ENCODE data around the gene KLHDC4. TPM values are rescaled to one million over a fixed set of nuclear protein-coding genes. Genes with fewer than 3 reads are reported as not detected.

The KLHDC4 gene
- total RNA-seq, 2 experiments from 2014 or later: 65.9 to 70.2 TPM

GRCh38 chr16:87762071-87762571 lies 3.7 kb downstream of the KLHDC4 start:
- Mint-ChIP-seq H3K36me3 (peaks cover 47% of the 10 kb centered on the region), H3K27me3 (no peaks in the 10 kb centered on the region), H3K27ac (peak overlapping the region; percentile 29), H3K4me1 (ENCODE audit: low read depth) (peaks cover 33% of the 10 kb centered on the region), H3K9me3 (no peaks in the 10 kb centered on the region), H3K4me3 (no peak overlapping the region)
- CTCF ChIA-PET: interaction anchor here (1.3 to 1.5 kb wide), 2 partner anchors 9 to 17 kb away, joined by 4 to 7 read pairs; no protein-coding TSS in a partner anchor
- intact Hi-C loops (cut with micrococcal nuclease): no loop called here
- POLR2A ChIA-PET: no interaction called here
- DNase-seq: no peak

- ChIA-PET CTCF (interaction anchor here (1.3 kb wide), 1 partner anchor 18 kb away, joined by 7 read pairs; no protein-coding TSS in a partner anchor), POLR2A (no interaction called here)
- Mint-ChIP-seq H3K4me3 (no peak overlapping the region), H3K27ac (no peak overlapping the region), H3K4me1 (ENCODE audit: low read depth) (peaks cover 32% of the 10 kb centered on the region), H3K36me3 (peaks cover 49% of the 10 kb centered on the region), H3K9me3 (no peaks in the 10 kb centered on the region), H3K27me3 (no peaks in the 10 kb centered on the region)
- no peak for DNase-seq
- intact Hi-C loops (cut with micrococcal nuclease): no loop called here
Measured at GRCh38 chr16:87761060-87761459, 4.7 kb downstream of the KLHDC4 start.

- ChIA-PET POLR2A (no interaction called here), CTCF (no interaction called here)
- Mint-ChIP-seq H3K4me3 (no peak overlapping the region), H3K36me3 (peaks cover 52% of the 10 kb centered on the region), H3K9me3 (no peaks in the 10 kb centered on the region), H3K27me3 (no peaks in the 10 kb centered on the region), H3K27ac (no peak overlapping the region), H3K4me1 (ENCODE audit: low read depth) (peaks cover 15% of the 10 kb centered on the region)
- DNase-seq: no peak
- intact Hi-C loops (cut with micrococcal nuclease): no loop called here
Measured at GRCh38 chr16:87757841-87758426, 7.9 kb downstream of the KLHDC4 start.

- ChIA-PET CTCF (interaction anchor here (0.6 kb wide), 1 partner anchor 202 kb away, joined by 3 read pairs; no protein-coding TSS in a partner anchor), POLR2A (interaction anchor here (1.2 kb wide), 1 partner anchor 11 kb away, joined by 5 read pairs; the partner anchor contains the start of gene KLHDC4)
- H3K9me3 Mint-ChIP-seq: no peaks in the 10 kb centered on the region
- DNase-seq: no peak
- H3K27me3 Mint-ChIP-seq: no peaks in the 10 kb centered on the region
- H3K36me3 Mint-ChIP-seq: peaks cover 49% of the 10 kb centered on the region
- intact Hi-C loops (cut with micrococcal nuclease): no loop called here
- peak overlapping the region; percentile 51 for H3K27ac Mint-ChIP-seq
- no peak overlapping the region for H3K4me3 Mint-ChIP-seq
- peaks cover 3% of the 10 kb centered on the region for H3K4me1 Mint-ChIP-seq (ENCODE audit: low read depth)
Measured at GRCh38 chr16:87754535-87754934, 11.3 kb downstream of the KLHDC4 start.

- Mint-ChIP-seq H3K9me3 (no peaks in the 10 kb centered on the region), H3K27ac (no peak overlapping the region), H3K36me3 (peaks cover 42% of the 10 kb centered on the region), H3K4me1 (ENCODE audit: low read depth) (no peaks in the 10 kb centered on the region), H3K27me3 (no peaks in the 10 kb centered on the region), H3K4me3 (no peak overlapping the region)
- no peak for DNase-seq
- POLR2A ChIA-PET: no interaction called here
- CTCF ChIA-PET: interaction anchor here (1.3 to 1.5 kb wide), 2 partner anchors 13 to 20 kb away, joined by 3 to 4 read pairs; no protein-coding TSS in a partner anchor
- intact Hi-C loops (cut with micrococcal nuclease): no loop called here
Measured at GRCh38 chr16:87747626-87748414, 18.0 kb downstream of the KLHDC4 start.

- CTCF ChIA-PET: no interaction called here
- Mint-ChIP-seq H3K4me3 (no peak overlapping the region), H3K27me3 (no peaks in the 10 kb centered on the region), H3K9me3 (no peaks in the 10 kb centered on the region), H3K4me1 (ENCODE audit: low read depth) (no peaks in the 10 kb centered on the region), H3K27ac (no peak overlapping the region), H3K36me3 (peaks cover 45% of the 10 kb centered on the region)
- intact Hi-C loops (cut with micrococcal nuclease): no loop called here
- no peak for DNase-seq
- POLR2A ChIA-PET: no interaction called here
Measured at GRCh38 chr16:87746178-87746577, 19.6 kb downstream of the KLHDC4 start.

- H3K9me3 Mint-ChIP-seq: no peaks in the 10 kb centered on the region
- no peaks in the 10 kb centered on the region for H3K27me3 Mint-ChIP-seq
- no peak for DNase-seq
- no peak overlapping the region for H3K27ac Mint-ChIP-seq
- peaks cover 46% of the 10 kb centered on the region for H3K36me3 Mint-ChIP-seq
- ChIA-PET CTCF (interaction anchor here (0.7 kb wide), 1 partner anchor 109 kb away, joined by 3 read pairs; no protein-coding TSS in a partner anchor), POLR2A (no interaction called here)
- intact Hi-C loops (cut with micrococcal nuclease): no loop called here
- no peak overlapping the region for H3K4me3 Mint-ChIP-seq
- H3K4me1 Mint-ChIP-seq (ENCODE audit: low read depth): peaks cover 2% of the 10 kb centered on the region
Measured at GRCh38 chr16:87744750-87745514, 20.9 kb downstream of the KLHDC4 start.

- H3K4me1 Mint-ChIP-seq (ENCODE audit: low read depth): peaks cover 2% of the 10 kb centered on the region
- ChIA-PET CTCF (no interaction called here), POLR2A (no interaction called here)
- H3K27me3 Mint-ChIP-seq: no peaks in the 10 kb centered on the region
- DNase-seq: no peak
- no peak overlapping the region for H3K4me3 Mint-ChIP-seq
- H3K27ac Mint-ChIP-seq: no peak overlapping the region
- intact Hi-C loops (cut with micrococcal nuclease): no loop called here
- peaks cover 36% of the 10 kb centered on the region for H3K36me3 Mint-ChIP-seq
- H3K9me3 Mint-ChIP-seq: no peaks in the 10 kb centered on the region
Measured at GRCh38 chr16:87742781-87743490, 22.9 kb downstream of the KLHDC4 start.

GRCh38 chr16:87741700-87742415 lies 23.9 kb downstream of the KLHDC4 start:
- intact Hi-C loops (cut with micrococcal nuclease): no loop called here
- ChIA-PET CTCF (no interaction called here), POLR2A (no interaction called here)
- no peak for DNase-seq
- Mint-ChIP-seq H3K4me3 (no peak overlapping the region), H3K27me3 (no peaks in the 10 kb centered on the region), H3K4me1 (ENCODE audit: low read depth) (peaks cover 2% of the 10 kb centered on the region), H3K9me3 (no peaks in the 10 kb centered on the region), H3K27ac (no peak overlapping the region), H3K36me3 (peaks cover 29% of the 10 kb centered on the region)

GRCh38 chr16:87740909-87741424 lies 24.8 kb downstream of the KLHDC4 start:
- no peaks in the 10 kb centered on the region for H3K27me3 Mint-ChIP-seq
- POLR2A ChIA-PET: no interaction called here
- H3K4me3 Mint-ChIP-seq: no peak overlapping the region
- DNase-seq: no peak
- H3K9me3 Mint-ChIP-seq: no peaks in the 10 kb centered on the region
- intact Hi-C loops (cut with micrococcal nuclease): no loop called here
- no peak overlapping the region for H3K27ac Mint-ChIP-seq
- H3K36me3 Mint-ChIP-seq: peaks cover 25% of the 10 kb centered on the region
- peaks cover 2% of the 10 kb centered on the region for H3K4me1 Mint-ChIP-seq (ENCODE audit: low read depth)
- CTCF ChIA-PET: no interaction called here

- H3K27ac Mint-ChIP-seq: no peak overlapping the region
- CTCF ChIA-PET: no interaction called here
- intact Hi-C loops (cut with micrococcal nuclease): no loop called here
Measured at GRCh38 chr16:87740441-87740840, 25.3 kb downstream of the KLHDC4 start.

More at GRCh38 chr16:87740441-87740840, 25.3 kb downstream of the KLHDC4 start:
- Mint-ChIP-seq H3K4me1 (ENCODE audit: low read depth) (peaks cover 2% of the 10 kb centered on the region), H3K27me3 (no peaks in the 10 kb centered on the region), H3K4me3 (no peak overlapping the region), H3K9me3 (no peaks in the 10 kb centered on the region), H3K36me3 (peaks cover 25% of the 10 kb centered on the region)
- no peak for DNase-seq
- POLR2A ChIA-PET: no interaction called here
